HEK293 (cell line): Measurements from ENCODE around the gene SLC39A11.

ENCODE experiments used
- CTCF ChIP-seq: fragments of 450-650 bp; formaldehyde crosslinking; IDR thresholded peaks from 2 replicates; pipeline ENCODE4 v1.5.1; 2016; ENCODE audit warnings: missing biosample characterization, missing genetic modification characterization
- REPIN1 ChIP-seq: fragments of 450-650 bp; formaldehyde crosslinking; IDR thresholded peaks from 2 replicates; pipeline ENCODE4 v1.5.1; 2017; ENCODE audit warnings: missing biosample characterization, missing genetic modification characterization, low read depth
- ZNF146 ChIP-seq: fragments of 450-650 bp; formaldehyde crosslinking; IDR thresholded peaks from 2 replicates; pipeline ENCODE4 v1.5.1; 2016; ENCODE audit warnings: missing biosample characterization, missing genetic modification characterization
- ZNF202 ChIP-seq: fragments of 450-650 bp; formaldehyde crosslinking; IDR thresholded peaks from 2 replicates; pipeline ENCODE4 v1.5.1; 2016; ENCODE audit warnings: missing biosample characterization, missing genetic modification characterization, borderline replicate concordance
- ZNF350 ChIP-seq: fragments of 450-650 bp; formaldehyde crosslinking; IDR thresholded peaks from 2 replicates; pipeline ENCODE4 v1.5.0; 2017; ENCODE audit warnings: missing biosample characterization, mild to moderate bottlenecking, missing genetic modification characterization
- ZNF366 ChIP-seq: fragments of 450-650 bp; formaldehyde crosslinking; conservative IDR thresholded peaks from 2 replicates; pipeline ENCODE4 v1.5.1; 2016; ENCODE audit warnings: missing biosample characterization, missing genetic modification characterization
- ZNF449 ChIP-seq: fragments of 450-650 bp; formaldehyde crosslinking; IDR thresholded peaks from 2 replicates; pipeline ENCODE4 v1.5.1; 2017; ENCODE audit warnings: missing biosample characterization, mild to moderate bottlenecking, missing genetic modification characterization, moderate library complexity
- ZNF843 ChIP-seq: fragments of 450-650 bp; formaldehyde crosslinking; IDR thresholded peaks from 2 replicates; pipeline ENCODE4 v1.5.1; 2016; ENCODE audit warnings: missing biosample characterization, missing genetic modification characterization
- TF ChIP-seq, protein P1 (sequence below): fragments of 450-650 bp; formaldehyde crosslinking; IDR thresholded peaks from 2 replicates; pipeline ENCODE4 v1.5.1; 2017; ENCODE audit warnings: missing biosample characterization, missing genetic modification characterization

DNA sequence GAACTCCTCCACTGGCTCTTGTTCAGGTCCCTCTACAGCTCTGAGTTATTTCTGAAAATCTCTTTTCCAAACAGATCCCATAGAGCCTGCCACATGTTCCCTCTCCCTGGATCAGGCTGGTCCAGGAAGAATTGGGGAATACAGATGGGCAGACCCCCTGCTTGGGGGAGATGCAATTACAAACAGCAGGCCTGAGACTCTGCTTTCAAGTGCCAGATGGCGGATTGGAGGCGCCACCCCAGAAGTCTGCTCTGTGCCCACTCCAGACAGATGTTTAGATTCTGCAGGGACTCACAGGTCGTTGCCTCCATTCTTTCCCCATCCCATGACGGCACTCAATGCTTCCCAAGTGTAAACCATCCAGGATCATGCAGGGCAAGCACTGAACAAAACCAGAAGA is 316.6 kb downstream of the SLC39A11 start:
- TF ChIP-seq ZNF146 (tag by site-specific recombination) (no peak), ZNF202 (tag by site-specific recombination) (no peak), CTCF (tag by site-specific recombination) (no peak), ZNF350 (tag by site-specific recombination) (no peak), ZNF843 (tag by site-specific recombination) (no peak), ZNF366 (no peak), REPIN1 (tag by site-specific recombination) (no peak), ZNF449 (tag by site-specific recombination) (no peak)
- TF ChIP-seq, protein P1, sequence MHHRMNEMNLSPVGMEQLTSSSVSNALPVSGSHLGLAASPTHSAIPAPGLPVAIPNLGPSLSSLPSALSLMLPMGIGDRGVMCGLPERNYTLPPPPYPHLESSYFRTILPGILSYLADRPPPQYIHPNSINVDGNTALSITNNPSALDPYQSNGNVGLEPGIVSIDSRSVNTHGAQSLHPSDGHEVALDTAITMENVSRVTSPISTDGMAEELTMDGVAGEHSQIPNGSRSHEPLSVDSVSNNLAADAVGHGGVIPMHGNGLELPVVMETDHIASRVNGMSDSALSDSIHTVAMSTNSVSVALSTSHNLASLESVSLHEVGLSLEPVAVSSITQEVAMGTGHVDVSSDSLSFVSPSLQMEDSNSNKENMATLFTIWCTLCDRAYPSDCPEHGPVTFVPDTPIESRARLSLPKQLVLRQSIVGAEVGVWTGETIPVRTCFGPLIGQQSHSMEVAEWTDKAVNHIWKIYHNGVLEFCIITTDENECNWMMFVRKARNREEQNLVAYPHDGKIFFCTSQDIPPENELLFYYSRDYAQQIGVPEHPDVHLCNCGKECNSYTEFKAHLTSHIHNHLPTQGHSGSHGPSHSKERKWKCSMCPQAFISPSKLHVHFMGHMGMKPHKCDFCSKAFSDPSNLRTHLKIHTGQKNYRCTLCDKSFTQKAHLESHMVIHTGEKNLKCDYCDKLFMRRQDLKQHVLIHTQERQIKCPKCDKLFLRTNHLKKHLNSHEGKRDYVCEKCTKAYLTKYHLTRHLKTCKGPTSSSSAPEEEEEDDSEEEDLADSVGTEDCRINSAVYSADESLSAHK (tag by site-specific recombination): no peak
